ENCODE measurements around the gene CNEP1R1.

The CNEP1R1 gene, protein sequence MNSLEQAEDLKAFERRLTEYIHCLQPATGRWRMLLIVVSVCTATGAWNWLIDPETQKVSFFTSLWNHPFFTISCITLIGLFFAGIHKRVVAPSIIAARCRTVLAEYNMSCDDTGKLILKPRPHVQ

DNA sequence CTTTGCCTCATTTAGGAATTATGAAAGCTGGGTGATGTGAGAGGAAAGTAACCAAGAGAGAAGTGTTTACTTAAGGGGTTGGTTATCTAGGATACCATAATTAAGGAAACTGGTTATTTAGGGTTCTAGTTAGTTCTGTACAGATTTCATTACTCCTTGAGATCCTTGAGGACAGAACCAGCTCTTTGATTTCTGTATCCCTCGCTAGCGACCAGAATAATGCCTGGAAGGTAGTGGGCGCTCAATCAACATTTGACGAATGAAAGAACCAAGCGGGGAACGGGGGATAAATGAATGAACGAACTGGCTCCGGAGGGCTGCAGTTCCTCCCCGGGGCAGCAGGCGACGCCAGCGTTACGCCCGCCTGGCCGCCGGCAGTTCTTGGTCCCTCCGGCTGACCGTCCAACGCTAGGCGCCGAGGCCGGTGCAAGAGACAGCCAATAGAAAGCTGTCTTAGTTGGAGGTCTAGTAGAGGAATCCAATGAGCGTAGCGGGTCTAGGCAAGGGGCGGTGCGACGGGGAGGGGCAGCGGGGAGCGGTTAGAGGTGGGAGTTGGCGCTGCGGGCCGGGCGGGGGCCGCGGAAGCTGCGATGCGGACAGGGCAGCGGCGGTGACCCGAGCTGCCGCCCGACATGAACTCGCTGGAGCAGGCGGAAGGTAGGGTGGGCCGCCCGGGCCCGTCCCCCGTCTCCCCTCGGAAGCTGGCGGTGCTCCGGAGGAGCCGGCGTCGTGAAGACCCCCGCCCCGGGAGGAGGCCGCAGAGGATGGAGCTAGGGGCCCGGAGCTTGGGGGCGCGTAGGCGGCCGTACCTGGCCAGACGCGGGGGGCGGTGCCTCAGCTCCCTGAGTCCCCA, at the start of gene CNEP1R1:
Gene CNEP1R1, plus strand, starts transcription at position 542 of the 853 bp plus-strand sequence. Its CDS starts 91 bp downstream, at position 633.
- TF ChIP-seq GATA2 (IDR thresholded peaks at IDR 0.05; ENCODE audit: low read depth, low read length) = no peak
- no peak for TF ChIP-seq GATA3 (IDR thresholded peaks at IDR 0.05; ENCODE audit: low read depth, low read length)

- no peak for TF ChIP-seq GATA3 (IDR thresholded peaks at IDR 0.05; ENCODE audit: low read depth, low read length)
Observed at GRCh38 chr16:49977427-49977826, 47.6 kb upstream of the CNEP1R1 start.

DNA sequence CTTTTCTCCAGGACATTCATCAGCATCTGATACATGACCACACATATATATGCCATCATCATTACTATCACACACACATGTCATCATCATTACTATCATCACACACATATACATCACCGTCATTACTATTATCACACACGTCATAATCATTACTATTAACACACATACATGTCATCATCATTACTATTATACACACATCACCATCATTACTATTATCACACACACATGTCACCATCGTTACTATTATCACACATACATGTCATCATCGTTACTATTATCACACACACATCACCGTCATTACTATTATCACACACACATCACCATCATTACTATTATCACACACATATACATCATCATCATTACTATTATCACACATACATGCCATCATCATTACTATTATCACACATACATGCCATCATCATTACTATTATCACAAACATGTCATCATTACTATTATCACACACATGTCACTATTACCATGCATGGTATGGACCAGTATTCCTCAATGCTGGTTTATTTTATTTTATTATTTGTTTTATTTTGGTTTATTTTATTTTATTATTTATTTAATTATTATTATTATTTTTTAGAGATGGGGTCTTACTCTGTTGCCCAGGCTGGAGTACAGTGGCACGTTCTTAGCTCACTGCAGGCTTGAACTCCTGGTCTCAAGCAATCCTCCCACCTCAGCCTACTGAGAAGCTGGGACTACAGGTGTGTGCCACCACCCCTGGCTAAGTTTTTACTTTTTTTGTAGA, 46.3 kb upstream of the CNEP1R1 start:
- TF ChIP-seq GATA2 (IDR thresholded peaks at IDR 0.05; ENCODE audit: low read depth, low read length) (no peak), GATA3 (IDR thresholded peaks at IDR 0.05; ENCODE audit: low read depth, low read length) (no peak)

DNA sequence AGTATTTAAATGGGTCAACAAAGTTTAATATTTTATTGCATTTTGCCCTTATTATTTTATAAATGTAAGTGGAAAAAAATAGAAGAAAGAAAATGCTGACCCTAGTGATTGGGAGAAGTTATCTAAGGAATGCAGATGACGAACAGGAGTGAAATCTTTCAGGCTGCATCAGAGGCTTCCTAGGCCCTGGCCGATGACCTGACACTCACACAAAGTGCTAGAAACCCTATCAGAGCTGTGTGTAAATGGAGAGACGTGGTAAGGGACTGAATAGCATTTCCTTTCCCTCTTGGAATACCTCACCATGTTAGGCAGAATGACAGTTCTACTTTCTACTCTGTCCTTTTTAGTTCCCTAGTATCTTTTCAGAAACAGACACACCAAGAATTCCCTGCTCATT, 44.9 kb upstream of the CNEP1R1 start:
- no peak for TF ChIP-seq GATA2 (IDR thresholded peaks at IDR 0.05; ENCODE audit: low read depth, low read length)
- TF ChIP-seq GATA3 (IDR thresholded peaks at IDR 0.05; ENCODE audit: low read depth, low read length) = no peak

GRCh38 chr16:49986351-49987124, 38.5 kb upstream of the CNEP1R1 start:
- TF ChIP-seq GATA3 (IDR thresholded peaks at IDR 0.05; ENCODE audit: low read depth, low read length) (no peak), GATA2 (IDR thresholded peaks at IDR 0.05; ENCODE audit: low read depth, low read length) (no peak)

GRCh38 chr16:49987381-49987780, 37.6 kb upstream of the CNEP1R1 start:
- no peak for TF ChIP-seq GATA3 (IDR thresholded peaks at IDR 0.05; ENCODE audit: low read depth, low read length)
- TF ChIP-seq GATA2 (IDR thresholded peaks at IDR 0.05; ENCODE audit: low read depth, low read length) = no peak

- TF ChIP-seq GATA2 (IDR thresholded peaks at IDR 0.05; ENCODE audit: low read depth, low read length) = no peak
- no peak for TF ChIP-seq GATA3 (IDR thresholded peaks at IDR 0.05; ENCODE audit: low read depth, low read length)
Observed at GRCh38 chr16:49992825-49993224, 32.2 kb upstream of the CNEP1R1 start.

GRCh38 chr16:49993579-49993978, 31.4 kb upstream of the CNEP1R1 start:
- TF ChIP-seq GATA3 (IDR thresholded peaks at IDR 0.05; ENCODE audit: low read depth, low read length) (no peak), GATA2 (IDR thresholded peaks at IDR 0.05; ENCODE audit: low read depth, low read length) (no peak)

DNA sequence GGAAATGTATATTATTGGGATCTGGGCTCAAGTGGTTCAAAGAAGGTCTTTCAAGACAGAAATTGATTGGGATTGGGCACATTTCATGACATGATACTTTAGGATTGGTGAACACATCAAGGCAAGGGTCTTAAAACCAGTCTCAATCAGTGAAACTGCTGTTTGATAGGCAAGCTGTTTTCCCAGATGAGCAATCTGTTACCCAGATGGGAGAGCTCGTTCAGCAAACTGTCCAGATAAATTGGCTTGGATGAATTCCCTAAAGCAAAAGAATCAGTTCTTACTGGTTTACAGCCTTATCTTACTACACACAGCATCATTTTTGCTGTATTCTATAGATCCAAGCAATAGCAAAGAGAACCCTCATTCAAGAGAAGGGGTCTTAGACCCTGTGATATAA, 31.0 kb upstream of the CNEP1R1 start:
- TF ChIP-seq GATA3 (IDR thresholded peaks at IDR 0.05; ENCODE audit: low read depth, low read length) (no peak), GATA2 (IDR thresholded peaks at IDR 0.05; ENCODE audit: low read depth, low read length) (no peak)

DNA sequence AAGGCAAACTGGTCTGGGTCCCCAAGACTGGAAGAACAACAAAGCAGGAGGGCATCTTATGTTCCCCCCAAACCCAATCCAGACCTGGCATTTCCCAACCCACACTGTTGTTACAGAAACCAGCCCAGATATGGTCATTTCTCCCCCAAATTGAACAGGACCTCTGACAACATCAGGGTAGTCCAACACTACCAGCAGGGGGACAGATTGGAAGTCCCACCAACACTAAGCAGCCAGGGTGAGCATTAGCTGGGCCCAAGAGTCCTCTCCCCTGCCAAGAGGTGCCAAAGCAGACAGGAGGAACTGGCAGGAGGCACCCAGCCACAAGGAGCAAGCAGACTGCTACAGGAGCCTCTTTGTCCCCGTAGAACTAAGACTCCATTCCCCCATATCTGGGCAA, 29.3 kb upstream of the CNEP1R1 start:
- TF ChIP-seq GATA2 (IDR thresholded peaks at IDR 0.05; ENCODE audit: low read depth, low read length) (no peak), GATA3 (IDR thresholded peaks at IDR 0.05; ENCODE audit: low read depth, low read length) (no peak)

GRCh38 chr16:49997721-49998251, 27.2 kb upstream of the CNEP1R1 start:
- TF ChIP-seq GATA3 (IDR thresholded peaks at IDR 0.05; ENCODE audit: low read depth, low read length) (no peak), GATA2 (IDR thresholded peaks at IDR 0.05; ENCODE audit: low read depth, low read length) (no peak)

- no peak for TF ChIP-seq GATA2 (IDR thresholded peaks at IDR 0.05; ENCODE audit: low read depth, low read length)
- TF ChIP-seq GATA3 (IDR thresholded peaks at IDR 0.05; ENCODE audit: low read depth, low read length) = no peak
Observed at GRCh38 chr16:49998991-49999390, 26.0 kb upstream of the CNEP1R1 start.

DNA sequence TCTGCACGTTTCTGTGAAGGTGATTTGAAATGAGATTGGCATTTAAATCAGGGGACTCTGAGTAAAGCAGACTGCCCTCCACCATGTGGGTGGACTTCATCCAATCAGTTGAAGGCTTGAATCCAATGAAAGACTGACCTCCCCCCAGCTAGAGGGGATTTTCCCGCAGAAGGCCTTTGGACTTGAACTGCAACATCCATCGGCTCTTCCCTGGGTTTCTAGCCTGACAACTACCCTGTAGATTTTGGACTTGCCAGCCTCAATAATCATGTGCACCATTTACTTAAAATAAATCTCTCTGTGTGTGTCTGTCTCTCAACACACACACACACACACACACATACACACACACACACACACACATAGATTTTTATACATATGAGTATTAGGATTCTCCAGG, 23.9 kb upstream of the CNEP1R1 start:
- TF ChIP-seq GATA2 (IDR thresholded peaks at IDR 0.05; ENCODE audit: low read depth, low read length) (no peak), GATA3 (IDR thresholded peaks at IDR 0.05; ENCODE audit: low read depth, low read length) (no peak)

DNA sequence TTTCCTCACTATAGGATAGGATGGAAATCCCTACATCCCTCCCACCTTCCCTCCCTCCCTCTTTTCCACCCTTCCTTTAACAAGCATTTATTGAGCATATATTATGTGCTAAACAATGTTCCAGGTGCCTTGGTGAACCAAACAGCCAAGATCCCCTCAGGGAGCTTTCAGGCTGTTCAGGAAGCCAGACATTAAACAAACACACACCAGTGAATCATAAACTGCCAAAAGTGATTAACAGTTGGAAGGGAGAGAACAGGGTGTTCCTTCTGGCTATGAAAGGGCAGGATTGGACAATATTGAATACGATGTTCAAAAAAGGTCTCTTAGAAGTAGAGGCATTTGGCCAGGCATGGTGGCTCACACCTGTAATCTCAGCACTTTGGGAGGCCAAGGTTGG, 22.8 kb upstream of the CNEP1R1 start:
- TF ChIP-seq GATA3 (IDR thresholded peaks at IDR 0.05; ENCODE audit: low read depth, low read length) (no peak), GATA2 (IDR thresholded peaks at IDR 0.05; ENCODE audit: low read depth, low read length) (no peak)

Measured in SH-SY5Y (cell line).